ENCODE measurements around the gene GDPD5. TPM values are rescaled to one million over a fixed set of nuclear protein-coding genes. Genes with fewer than 3 reads are reported as not detected.

Gene GDPD5
- total RNA-seq, 1 donor from 2014 or later, result 46.2 TPM

DNA sequence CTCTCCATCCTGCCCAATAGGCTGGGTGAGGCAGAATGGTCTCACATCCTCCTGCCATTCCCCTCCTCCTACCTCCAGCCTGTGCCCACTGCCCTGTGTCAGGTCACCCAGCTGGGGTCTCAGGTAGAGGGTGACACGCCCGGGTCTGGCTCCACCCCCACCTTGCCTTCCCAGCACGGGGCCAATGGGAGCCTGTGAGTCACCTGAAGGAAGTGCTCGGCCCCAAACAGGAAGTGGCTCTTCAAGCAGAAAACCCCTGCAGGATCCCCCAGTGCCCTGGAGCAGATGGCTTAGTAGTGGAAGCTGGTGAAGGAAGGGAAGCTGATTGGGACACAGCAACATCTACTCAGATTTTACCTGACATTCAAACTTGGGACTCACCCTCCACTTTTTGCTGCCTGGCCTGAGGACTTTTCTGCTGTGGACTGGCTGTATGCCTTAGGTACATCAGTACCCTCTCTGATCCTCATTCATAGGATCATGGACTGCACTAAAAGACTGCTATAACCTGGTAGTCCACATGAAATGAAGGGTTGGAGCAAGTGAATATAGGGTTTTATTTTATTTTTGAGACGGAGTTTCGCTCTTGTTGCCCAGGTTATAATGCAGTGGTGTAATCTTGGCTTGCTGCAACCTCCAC lies 33.4 kb downstream of the GDPD5 start:
- DNase-seq (ENCODE audit: low spot score), result no peak

- no peak for DNase-seq (ENCODE audit: low spot score)
These were observed 34.3 kb downstream of the GDPD5 start for GRCh38 chr11:75491465-75491864.

DNA sequence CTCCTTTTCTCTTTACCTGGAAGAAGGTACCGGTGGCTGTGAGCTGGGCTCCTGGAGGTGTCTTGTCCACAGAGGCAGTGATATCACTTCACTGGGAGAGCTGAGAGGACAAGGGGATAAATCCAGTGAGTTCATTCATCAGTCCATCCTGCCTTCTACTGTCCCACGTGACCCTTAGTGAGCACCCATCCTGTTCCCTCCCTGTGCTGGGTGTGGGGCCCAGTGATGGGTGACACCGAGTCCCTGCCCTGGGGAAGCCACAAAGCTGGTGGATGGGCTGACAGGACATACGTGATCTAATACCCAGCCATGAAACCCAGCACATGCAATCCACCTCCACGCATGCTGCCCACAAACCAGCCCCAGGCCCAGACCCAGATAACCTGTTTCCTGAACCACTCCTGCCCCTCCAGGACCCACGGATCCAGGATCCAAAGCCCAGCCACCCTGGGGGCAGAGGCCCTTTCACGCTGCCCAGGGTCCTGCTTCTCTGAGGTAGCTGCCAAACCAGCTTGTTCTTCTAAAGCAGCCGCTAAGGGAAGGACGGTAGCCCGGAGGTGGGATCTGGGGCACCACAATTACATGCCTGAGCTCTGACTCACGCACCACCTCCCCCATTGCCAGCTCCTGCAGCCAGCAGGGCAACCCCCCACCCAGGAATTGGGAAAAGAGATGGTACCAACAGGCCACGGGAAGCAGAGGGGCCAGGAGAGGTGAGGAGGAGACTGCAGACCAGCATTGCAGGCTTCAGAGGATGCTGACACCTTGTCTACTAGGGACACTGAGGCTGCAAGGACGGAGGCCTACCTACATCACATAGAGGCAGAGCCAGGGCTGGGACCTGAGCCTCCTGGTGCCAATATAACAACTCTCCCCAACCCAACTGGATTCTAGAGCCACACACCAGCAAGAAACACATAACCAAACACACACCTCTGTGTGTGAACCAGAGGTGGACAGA lies 35.2 kb downstream of the GDPD5 start:
- no peak for DNase-seq (ENCODE audit: low spot score)

DNA sequence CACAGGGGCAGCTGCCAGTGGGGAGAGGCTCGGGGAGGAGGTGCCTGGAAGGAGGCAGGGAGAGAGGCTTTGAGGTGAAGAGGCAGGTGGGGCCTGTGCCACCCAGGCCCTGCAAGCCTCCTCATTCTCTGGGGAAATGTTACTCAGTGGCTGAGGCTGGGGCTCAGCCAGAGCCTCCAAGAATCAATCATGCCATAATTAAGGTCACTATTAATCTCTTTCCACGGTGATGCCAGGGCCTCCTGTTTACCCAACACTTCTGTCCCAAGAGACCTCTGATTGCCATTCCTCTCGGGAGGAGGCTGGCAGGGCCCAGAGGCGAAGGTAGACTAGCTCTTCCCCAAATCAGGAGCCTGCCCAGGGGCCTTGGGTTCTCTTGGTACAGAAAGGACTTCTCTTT lies 38.4 kb downstream of the GDPD5 start:
- DNase-seq (ENCODE audit: low spot score), result no peak

DNA sequence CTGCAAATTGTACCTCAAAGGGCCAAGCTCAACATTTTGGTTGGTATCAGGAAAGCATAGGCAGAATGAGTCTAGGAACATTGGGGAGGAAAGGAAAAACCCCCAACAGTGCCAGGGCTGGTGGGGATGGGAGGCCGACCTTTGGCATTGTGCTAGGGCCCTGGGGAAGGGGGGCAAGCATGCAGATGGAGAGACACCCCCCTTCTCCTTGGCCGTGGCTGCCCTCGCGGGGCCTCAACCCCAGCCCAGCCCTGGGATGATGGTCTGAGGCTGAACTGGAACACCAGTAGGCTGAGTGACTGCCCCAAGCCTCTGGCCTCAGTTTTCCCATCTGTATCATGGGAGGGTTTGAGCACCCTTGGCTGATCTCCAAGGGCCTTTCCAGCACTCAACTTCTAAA lies 40.0 kb downstream of the GDPD5 start:
- DNase-seq (ENCODE audit: low spot score), result no peak

DNA sequence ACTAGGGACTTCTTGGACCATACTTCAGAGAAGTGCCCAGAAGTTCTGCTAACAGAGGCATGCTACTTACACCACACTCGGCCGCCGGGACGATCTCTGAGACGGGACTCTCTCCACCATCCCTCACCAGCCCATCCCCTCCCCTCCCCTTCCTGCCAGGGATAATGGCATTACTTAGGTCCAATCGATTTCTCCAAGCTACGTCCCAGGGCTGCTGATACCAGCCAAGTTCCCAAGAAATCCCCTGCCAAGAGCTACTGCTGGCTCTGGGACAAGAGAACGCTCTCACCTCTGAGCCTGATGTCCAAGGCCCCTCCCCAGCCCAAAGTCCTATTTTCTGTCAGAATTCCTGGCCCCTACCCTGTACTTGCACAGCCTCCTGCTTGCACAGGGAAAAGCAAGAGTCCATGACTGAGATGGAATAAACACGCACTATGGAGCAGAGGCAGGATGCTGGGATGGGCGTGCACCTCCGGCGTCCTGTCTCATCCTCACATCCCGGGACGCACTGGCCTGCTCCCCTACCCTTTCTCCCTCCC lies 42.7 kb downstream of the GDPD5 start:
- no peak for DNase-seq (ENCODE audit: low spot score)

DNA sequence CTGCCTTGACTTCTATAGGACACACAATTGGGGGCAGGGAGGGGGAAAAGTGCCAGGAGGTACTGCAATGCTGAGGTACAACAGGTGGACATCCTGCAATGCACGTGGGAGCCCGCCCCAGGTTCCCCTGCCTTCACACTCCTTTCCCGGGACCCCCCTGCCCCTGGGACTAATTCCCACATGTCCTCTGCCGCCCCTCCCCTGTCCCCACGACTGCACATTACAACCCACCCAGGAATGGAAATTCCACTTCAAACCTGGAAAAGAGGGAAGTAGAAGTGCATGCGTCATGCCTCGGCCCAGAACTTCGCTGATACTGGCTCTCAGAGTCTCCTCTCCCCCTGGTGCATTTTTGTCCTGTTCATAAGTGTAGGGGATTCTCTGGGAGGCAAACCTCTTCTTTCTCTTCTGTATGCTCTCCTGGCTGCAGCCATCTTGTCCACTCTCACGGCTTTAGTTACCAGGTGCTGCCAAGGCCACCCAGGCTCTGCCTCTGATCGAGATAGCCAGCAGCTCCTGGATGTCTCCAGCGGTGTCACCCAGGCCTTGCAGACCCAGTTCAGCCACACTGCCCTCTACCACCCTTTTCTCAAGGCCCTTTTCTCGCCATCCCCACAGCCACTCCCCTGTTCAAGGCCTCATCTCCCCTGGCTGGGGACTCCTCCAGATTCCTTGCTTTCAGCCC lies 43.7 kb downstream of the GDPD5 start:
- DNase-seq (ENCODE audit: low spot score), result no peak

DNA sequence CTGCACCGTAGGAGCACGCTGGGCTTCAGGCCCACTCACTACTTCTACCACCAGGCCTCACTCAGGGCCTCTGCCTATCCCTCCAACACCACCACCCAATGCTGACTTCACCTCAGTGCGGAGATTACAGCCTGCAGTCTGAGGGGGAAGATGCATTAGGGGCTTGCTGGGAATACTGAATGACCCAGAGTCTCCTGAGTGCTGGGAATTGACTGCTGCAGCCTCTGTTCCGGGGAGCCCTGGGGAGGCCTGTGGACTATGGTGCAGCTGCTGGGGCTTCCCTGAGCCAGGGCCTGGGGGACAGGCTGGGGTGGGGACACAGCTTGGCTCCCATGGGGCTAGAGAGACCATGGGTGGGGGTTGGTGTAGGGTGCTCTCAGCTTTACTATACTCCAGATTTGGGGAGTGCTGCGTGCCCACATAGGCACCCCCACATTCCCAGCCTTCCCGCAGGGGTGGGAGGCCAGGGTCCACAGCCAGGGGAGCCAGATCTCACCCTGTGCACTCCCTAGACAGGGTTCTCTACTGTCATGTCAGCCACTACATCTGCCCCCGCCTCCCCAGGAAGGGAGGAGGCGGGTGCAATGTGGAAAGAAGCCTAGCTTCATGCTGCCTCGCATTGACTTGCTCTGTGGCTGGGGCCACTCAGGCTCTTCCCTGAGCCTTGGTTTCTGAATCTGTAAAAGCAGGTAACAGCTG lies 44.4 kb downstream of the GDPD5 start:
- DNase-seq (ENCODE audit: low spot score), result no peak

GRCh38 chr11:75480185-75481175 lies 45.3 kb downstream of the GDPD5 start:
- DNase-seq (ENCODE audit: low spot score), result no peak

- no peak for DNase-seq (ENCODE audit: low spot score)
These were observed 46.1 kb downstream of the GDPD5 start for GRCh38 chr11:75479597-75480145.

GRCh38 chr11:75478783-75479596 lies 46.8 kb downstream of the GDPD5 start:
- no peak for DNase-seq (ENCODE audit: low spot score)

- no peak for DNase-seq (ENCODE audit: low spot score)
These were observed 48.2 kb downstream of the GDPD5 start for GRCh38 chr11:75477614-75477935.

DNA sequence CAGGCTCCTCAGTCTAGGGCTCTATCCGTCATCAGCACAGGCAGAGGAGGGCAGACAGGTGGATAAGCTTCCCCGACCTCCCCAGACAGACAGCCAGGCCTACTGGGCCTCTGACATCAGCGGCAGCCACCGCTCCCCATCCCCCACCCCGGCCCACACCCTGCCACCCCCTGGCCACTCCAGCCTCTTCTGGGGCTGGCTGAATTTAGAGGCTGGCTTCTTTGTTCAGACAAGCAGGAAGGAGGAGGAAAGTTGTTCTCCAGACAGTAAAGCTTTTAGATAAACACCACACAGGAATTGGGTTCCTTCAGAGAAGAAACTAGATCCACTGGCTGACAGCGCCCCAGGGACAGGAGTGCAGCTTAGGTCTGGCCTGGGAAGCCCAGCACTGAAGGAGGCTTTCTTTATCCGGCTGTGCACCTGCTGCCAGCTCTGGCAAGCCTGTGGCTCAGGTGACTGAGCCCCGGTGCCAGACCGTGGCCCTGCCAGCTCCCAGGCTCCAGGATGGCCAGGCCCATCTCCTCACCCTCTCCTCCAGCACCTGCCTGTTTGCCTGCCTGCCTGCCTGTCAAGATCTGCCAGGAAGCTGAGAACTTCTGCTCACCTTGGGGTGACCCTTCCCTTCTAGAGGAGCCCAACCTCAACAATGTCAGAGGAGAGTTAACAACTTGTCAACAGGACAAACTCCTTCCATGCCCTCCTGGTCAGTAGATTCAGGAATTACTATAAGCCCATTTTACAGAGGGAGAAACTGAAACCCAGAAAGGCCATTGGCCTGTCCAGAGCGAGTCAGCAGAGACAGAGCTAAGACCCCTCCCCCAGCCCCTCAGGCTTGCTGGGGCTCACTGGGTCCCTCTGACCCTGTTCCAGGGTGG lies 48.8 kb downstream of the GDPD5 start:
- DNase-seq (ENCODE audit: low spot score), result no peak

- DNase-seq (ENCODE audit: low spot score), result no peak
These were observed 49.7 kb downstream of the GDPD5 start for GRCh38 chr11:75475767-75476650.

DNA sequence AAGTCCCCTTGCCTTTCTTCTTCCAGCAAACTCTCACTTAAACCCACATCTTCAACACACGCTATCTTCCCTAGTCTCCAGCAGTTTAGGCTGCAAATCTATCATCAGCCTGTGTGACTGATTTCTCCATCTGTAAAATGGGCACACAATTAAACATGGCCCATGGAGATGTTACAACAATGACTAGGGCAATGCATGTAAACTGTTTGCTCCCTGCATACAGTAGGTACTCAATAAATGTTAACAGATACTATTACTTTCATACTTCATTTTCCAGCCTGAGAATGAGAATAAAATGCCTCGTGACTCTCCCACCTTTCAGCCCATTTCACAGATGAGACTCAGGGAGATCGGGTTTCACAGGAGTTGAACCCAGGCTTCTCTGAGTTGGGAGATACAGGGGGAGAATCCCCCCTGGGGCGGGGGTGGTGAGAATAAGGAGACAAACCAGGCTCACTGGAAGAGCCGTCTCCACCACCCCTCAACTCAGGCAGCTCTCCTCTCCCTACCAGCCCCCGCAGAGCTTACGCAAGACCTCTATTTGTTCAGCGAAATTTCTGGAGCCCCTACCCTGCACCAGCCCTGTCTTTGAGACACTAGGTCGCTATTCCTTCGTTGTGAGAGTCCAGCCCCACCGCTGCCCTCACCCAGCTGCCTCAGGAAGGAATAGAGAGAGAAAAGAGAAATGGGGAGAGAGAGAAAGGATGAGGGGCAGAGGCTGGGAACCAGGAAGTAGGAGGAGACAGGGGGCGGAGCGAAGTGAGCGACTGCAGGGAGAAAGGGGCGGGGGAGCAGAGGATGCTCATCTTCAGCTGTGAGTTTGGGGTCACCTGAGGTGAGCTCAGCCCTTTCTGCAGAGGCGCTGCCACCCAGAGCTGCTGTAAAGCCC lies 50.6 kb downstream of the GDPD5 start:
- no peak for DNase-seq (ENCODE audit: low spot score)

DNA sequence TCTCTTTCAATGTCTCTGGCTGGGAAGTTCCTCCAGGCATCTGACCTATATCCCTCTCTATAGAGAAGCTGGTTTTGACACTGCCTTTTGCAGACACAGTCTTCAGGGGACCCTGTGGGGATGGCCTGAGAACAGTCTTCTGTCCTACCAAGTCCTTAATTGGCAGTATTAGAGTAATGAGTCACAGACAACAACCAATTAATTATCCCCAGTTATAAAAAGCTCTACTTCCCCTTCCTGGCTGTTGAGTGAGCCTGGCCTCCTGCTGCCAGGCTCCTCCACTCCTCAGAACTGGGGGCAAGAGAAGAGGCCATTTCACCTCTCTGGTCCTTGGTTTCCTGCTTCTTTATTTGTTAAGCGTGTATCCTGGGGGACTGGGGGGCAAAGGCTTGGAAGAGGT lies 51.5 kb downstream of the GDPD5 start:
- DNase-seq (ENCODE audit: low spot score), result no peak
